Spleen (tissue), 11 donors: ENCODE results near the gene TMEM209. TPM values are rescaled to one million over a fixed set of nuclear protein-coding genes. Genes with fewer than 3 reads are reported as not detected.
"Not testable (repeated sequence)": the region's sequence is repeated elsewhere in the genome, so short reads cannot be mapped to it uniquely, and the experiment has no call there.

Experiments used
- DNase-seq: peaks from one replicate; pipeline ENCODE4 v3.0.0-alpha.2; 2020
- H3K27ac ChIP-seq, 8 donors: fragments of 200-600 bp; sonication (generic) in 7 of 8; 1 replicate in 4 of 8; 2 replicates in 4 of 8; pipeline versions ENCODE4 v1.5.0 to v1.8.0; 2016 to 2021; ENCODE audit warnings: inconsistent platforms in 4 of 8, mild to moderate bottlenecking in 4 of 8, moderate library complexity in 1 of 8
- H3K27me3 ChIP-seq, 7 donors: fragments of 200-600 bp; sonication (generic) in 6 of 7; replicated peaks in 1 of 7; 1 replicate in 4 of 7; 2 replicates in 3 of 7; pipeline versions ENCODE4 v1.5.0 to v1.8.0; 2016 to 2021; ENCODE audit warnings: inconsistent platforms in 3 of 7, mild to moderate bottlenecking in 1 of 7
- H3K36me3 ChIP-seq, 6 donors: fragments of 200-600 bp; sonication (generic) in 5 of 6; 1 replicate in 4 of 6; 2 replicates in 2 of 6; pipeline versions ENCODE4 v1.5.0 to v1.8.0; 2016 to 2021; ENCODE audit warnings: inconsistent platforms in 2 of 6
- H3K4me1 ChIP-seq, 6 donors: fragments of 200-600 bp; sonication (generic) in 5 of 6; 1 replicate in 3 of 6; 2 replicates in 3 of 6; pipeline versions ENCODE4 v1.5.0 to v1.8.0; 2016 to 2021; ENCODE audit warnings: inconsistent platforms in 3 of 6
- H3K4me3 ChIP-seq, 8 donors: fragments of 200-600 bp; sonication (generic) in 7 of 8; 1 replicate in 4 of 8; 2 replicates in 4 of 8; pipeline versions ENCODE4 v1.5.0 to v1.8.0; 2016 to 2021; ENCODE audit warnings: inconsistent platforms in 4 of 8, mild to moderate bottlenecking in 4 of 8, moderate library complexity in 2 of 8
- H3K9me3 ChIP-seq, 8 donors: fragments of 200-600 bp; sonication (generic) in 7 of 8; 1 replicate in 4 of 8; 2 replicates in 4 of 8; pipeline versions ENCODE4 v1.5.0 to v1.8.0; 2016 to 2021; ENCODE audit warnings: inconsistent platforms in 4 of 8
- CTCF ChIP-seq, 11 experiments: fragments of 200-600 bp in 7 of 11; fragments of 450-650 bp in 4 of 11; sonication (generic) in 4 of 11; IDR thresholded peaks in 8 of 11; conservative IDR thresholded peaks in 3 of 11; 1 replicate in 7 of 11; 2 replicates in 4 of 11; pipeline versions ENCODE4 v1.4.0 to v1.8.0; 2016 to 2021; ENCODE audit warnings: antibody characterized with exemption in 11 of 11, inconsistent platforms in 4 of 11, mild to moderate bottlenecking in 1 of 11
- POLR2A ChIP-seq, 3 donors: fragments of 450-650 bp; IDR thresholded peaks; one replicate each; pipeline ENCODE4 v1.5.1; 2017; ENCODE audit warnings: antibody characterized with exemption in 3 of 3, mild to moderate bottlenecking in 1 of 3
- POLR2AphosphoS5 ChIP-seq, 3 donors: sonication (generic); formaldehyde crosslinking; IDR thresholded peaks; one replicate each; pipeline ENCODE4 v1.5.1; 2017; ENCODE audit warnings: antibody characterized with exemption in 3 of 3
- WGBS, 5 donors: extraction: QIAGEN DNeasy Blood & Tissue Kit in 3 of 5; methylation state at CpG; one replicate each; pipeline versions ENCODE4 v1.1.5 to v1.1.7; 2013 to 2018; 5-methylcytosine and 5-hydroxymethylcytosine counted together
- intact Hi-C: fragments of 100-400 bp; cut with DNase I; formaldehyde crosslinking; loops from one replicate; pipeline ENCODE4 v1.15.0; 2023; ENCODE audit warnings: low total_unique reads
- polyA plus RNA-seq, 3 donors: library from polyadenylated mRNA; stranded (reverse); fragments of 200-250 nt; gene quantifications; one replicate each; pipeline ENCODE4 v1.2.1, GENCODE V29; 2013
- total RNA-seq, 7 donors: library from RNA; depleted of rRNA in 3 of 7; stranded (reverse); fragments of >200 nt in 3 of 7; fragmentation: NEBNext Ultra II Directional in 4 of 7; extraction: Animal tissue kit (Norgen Biotek cat#: 25700) in 4 of 7; gene quantifications; one replicate each; pipeline versions ENCODE4 v1.1.0 to v1.2.1, GENCODE V29; 2016 to 2021
- donor health status: healthy with polysubstance abuse.
- donor health status: DM: no; HTN: no; CAD: no; lungs with moderate emphysema.
- donor health status: DM: no; HTN: no; CAD: no.
- donor health status: Bipolar disorder and iron deficiency.
- donor health status: healthy.
- donor health status: DM: no; HTN: no; CAD: no.
- donor health status: DM: yes; HTN: yes; CAD: no.

Gene TMEM209
- total and polyA plus RNA-seq, 10 donors: 5.9 to 25.4 (median 17.4) TPM

- Histone ChIP-seq H3K4me3 (no peak overlapping the region), H3K9me3 (no peaks in the 10 kb centered on the region), H3K4me1 (no peaks in the 10 kb centered on the region), H3K27me3 (no peaks in the 10 kb centered on the region), H3K36me3 (no peaks in the 10 kb centered on the region), H3K27ac (no peak overlapping the region)
- TF ChIP-seq POLR2A (IDR thresholded peaks at IDR 0.05) (no peak), POLR2AphosphoS5 (IDR thresholded peaks at IDR 0.05) (no peak), CTCF (IDR thresholded peaks at IDR 0.05 in 8 of 11, conservative IDR thresholded peaks at IDR 0.05 in 3 of 11) (no peak)
- intact Hi-C loops: no loop called here
- no peak for DNase-seq
- 80 to 89% (median 83%) methylated on average over 1 of the region's 1 CpG for WGBS, 5 donors
These were observed 22.8 kb upstream of the TMEM209 start for GRCh38 chr7:130227883-130228575.

- H3K27ac ChIP-seq: no peak overlapping the region
- H3K9me3 ChIP-seq: no peaks in the 10 kb centered on the region
- no peak for TF ChIP-seq POLR2AphosphoS5 (IDR thresholded peaks at IDR 0.05)
- no peak for TF ChIP-seq CTCF (IDR thresholded peaks at IDR 0.05 in 8 of 11, conservative IDR thresholded peaks at IDR 0.05 in 3 of 11)
- no peaks in the 10 kb centered on the region for H3K27me3 ChIP-seq
- WGBS, 5 donors: 90 to 96% (median 92%) methylated on average over 1 of the region's 1 CpG
- H3K4me1 ChIP-seq: no peaks in the 10 kb centered on the region
- intact Hi-C loops: no loop called here
- H3K36me3 ChIP-seq: no peaks in the 10 kb centered on the region
- no peak for DNase-seq
- H3K4me3 ChIP-seq: no peak overlapping the region
These were observed 21.1 kb upstream of the TMEM209 start for GRCh38 chr7:130226333-130226732.

- H3K36me3 ChIP-seq, H3K27ac ChIP-seq, H3K9me3 ChIP-seq, H3K4me1 ChIP-seq, H3K4me3 ChIP-seq, intact Hi-C loops, H3K27me3 ChIP-seq, DNase-seq: not testable (repeated sequence)
- WGBS, 5 donors: 69 to 89% (median 84%) methylated on average over 3 of the region's 3 CpGs
These were observed 19.7 kb upstream of the TMEM209 start for GRCh38 chr7:130224923-130225322.

- 87 to 97% (median 91%) methylated on average over 5 of the region's 5 CpGs for WGBS, 5 donors
These were observed 19.0 kb upstream of the TMEM209 start for GRCh38 chr7:130224210-130224609.

More at GRCh38 chr7:130224210-130224609, 19.0 kb upstream of the TMEM209 start:
- Histone ChIP-seq H3K4me3 (no peak overlapping the region), H3K27me3 (no peaks in the 10 kb centered on the region), H3K36me3 (no peaks in the 10 kb centered on the region), H3K27ac (no peak overlapping the region), H3K4me1 (no peaks in the 10 kb centered on the region), H3K9me3 (no peaks in the 10 kb centered on the region)
- intact Hi-C loops: no loop called here
- TF ChIP-seq CTCF (IDR thresholded peaks at IDR 0.05 in 8 of 11, conservative IDR thresholded peaks at IDR 0.05 in 3 of 11) (no peak), POLR2A (IDR thresholded peaks at IDR 0.05) (no peak), POLR2AphosphoS5 (IDR thresholded peaks at IDR 0.05) (no peak)
- no peak for DNase-seq
